HepG2 (cell line): ENCODE results near the gene FGF19. TPM values are rescaled to one million over a fixed set of nuclear protein-coding genes. Genes with fewer than 3 reads are reported as not detected.
A peak's percentile ranks its signal among the peaks of the same experiment; 100 is the strongest.

Experiments used
- GZF1 ChIP-seq: sonication (generic); formaldehyde crosslinking; IDR thresholded peaks from 2 replicates; pipeline ENCODE4 v1.5.1; 2020; ENCODE audit warnings: mild to moderate bottlenecking, missing genetic modification reagents
- HHEX ChIP-seq: IDR thresholded peaks from 2 replicates; pipeline ENCODE4 v1.6.1; 2016; ENCODE audit warnings: control low read depth
- HOXD1 ChIP-seq: sonication (generic); formaldehyde crosslinking; IDR thresholded peaks from 2 replicates; pipeline ENCODE4 v1.5.0; 2020; ENCODE audit warnings: missing genetic modification reagents
- KAT8 ChIP-seq: IDR thresholded peaks from 2 replicates; pipeline ENCODE4 v1.6.1; 2016; ENCODE audit warnings: missing genetic modification reagents, missing compliant biosample characterization
- NR2F1 ChIP-seq, 2 experiments: fragments of 450-650 bp in 1 of 2; formaldehyde crosslinking in 1 of 2; IDR thresholded peaks; 2 replicates each; pipeline versions ENCODE4 v1.5.0 to v1.6.1; 2016 to 2020; ENCODE audit warnings: mild to moderate bottlenecking in 1 of 2, missing compliant biosample characterization in 1 of 2, missing genetic modification reagents in 1 of 2, moderate library complexity in 1 of 2
- SNAPC5 ChIP-seq: sonication (generic); formaldehyde crosslinking; IDR thresholded peaks from 2 replicates; pipeline ENCODE4 v1.8.1; 2023; ENCODE audit warnings: mild to moderate bottlenecking, missing genetic modification reagents, borderline replicate concordance
- SOX13 ChIP-seq, 3 experiments: fragments of 450-650 bp in 1 of 3; sonication (generic) in 1 of 3; formaldehyde crosslinking in 1 of 3; IDR thresholded peaks in 2 of 3; conservative IDR thresholded peaks in 1 of 3; 2 replicates each; pipeline versions ENCODE4 v1.5.0 to v1.6.1; 2016 to 2020; ENCODE audit warnings: antibody characterized with exemption in 1 of 3, mild to moderate bottlenecking in 1 of 3, missing compliant biosample characterization in 1 of 3, missing genetic modification reagents in 1 of 3, moderate library complexity in 1 of 3
- TBX2 ChIP-seq: sonication (generic); formaldehyde crosslinking; IDR thresholded peaks from 2 replicates; pipeline ENCODE4 v1.5.0; 2020; ENCODE audit warnings: missing genetic modification reagents, mild to moderate bottlenecking, borderline replicate concordance
- TEAD3 ChIP-seq: optimal IDR thresholded peaks from 2 replicates; pipeline ENCODE3; 2016; ENCODE audit warnings: borderline replicate concordance
- TERF1 ChIP-seq: sonication (generic); formaldehyde crosslinking; IDR thresholded peaks from 2 replicates; pipeline ENCODE4 v1.8.0; 2022; ENCODE audit warnings: mild to moderate bottlenecking, missing genetic modification reagents, moderate library complexity
- TMF1 ChIP-seq: sonication (generic); formaldehyde crosslinking; IDR thresholded peaks from 2 replicates; pipeline ENCODE4 v1.8.1; 2022; ENCODE audit warnings: low read depth, missing genetic modification reagents
- TOE1 ChIP-seq: sonication (generic); formaldehyde crosslinking; IDR thresholded peaks from 2 replicates; pipeline ENCODE4 v1.4.0; 2020; ENCODE audit warnings: mild to moderate bottlenecking, missing genetic modification reagents
- ZBTB42 ChIP-seq: sonication (generic); formaldehyde crosslinking; IDR thresholded peaks from 2 replicates; pipeline ENCODE4 v1.5.0; 2020; ENCODE audit warnings: mild to moderate bottlenecking, missing genetic modification reagents
- ZBTB49 ChIP-seq: sonication (generic); formaldehyde crosslinking; IDR thresholded peaks from 2 replicates; pipeline ENCODE4 v1.4.0; 2020; ENCODE audit warnings: missing genetic modification reagents, borderline replicate concordance
- ZFY ChIP-seq: sonication (generic); formaldehyde crosslinking; IDR thresholded peaks from 2 replicates; pipeline ENCODE4 v1.4.0; 2020; ENCODE audit warnings: missing genetic modification reagents
- ZNF124 ChIP-seq: sonication (generic); formaldehyde crosslinking; IDR thresholded peaks from 2 replicates; pipeline ENCODE4 v1.4.0; 2020; ENCODE audit warnings: missing genetic modification reagents
- ZNF280B ChIP-seq: sonication (generic); formaldehyde crosslinking; IDR thresholded peaks from 2 replicates; pipeline ENCODE4 v1.5.0; 2020; ENCODE audit warnings: missing genetic modification reagents, mild to moderate bottlenecking, borderline replicate concordance
- ZNF556 ChIP-seq: sonication (generic); formaldehyde crosslinking; IDR thresholded peaks from 2 replicates; pipeline ENCODE4 v1.4.0; 2020; ENCODE audit warnings: mild to moderate bottlenecking, missing genetic modification reagents, borderline replicate concordance
- ZNF577 ChIP-seq: sonication (generic); formaldehyde crosslinking; IDR thresholded peaks from 2 replicates; pipeline ENCODE4 v1.4.0; 2020; ENCODE audit warnings: mild to moderate bottlenecking, low read depth, missing genetic modification reagents, borderline replicate concordance
- ZNF713 ChIP-seq: sonication (generic); formaldehyde crosslinking; IDR thresholded peaks from 2 replicates; pipeline ENCODE4 v1.4.0; 2020; ENCODE audit warnings: mild to moderate bottlenecking, missing genetic modification reagents
- ZNF747 ChIP-seq: sonication (generic); formaldehyde crosslinking; IDR thresholded peaks from 2 replicates; pipeline ENCODE4 v1.8.1; 2023; ENCODE audit warnings: missing genetic modification reagents, mild to moderate bottlenecking, borderline replicate concordance
- ZNF773 ChIP-seq: sonication (generic); formaldehyde crosslinking; IDR thresholded peaks from 2 replicates; pipeline ENCODE4 v1.4.0; 2020; ENCODE audit warnings: missing genetic modification reagents, borderline replicate concordance
- ZNF775 ChIP-seq: sonication (generic); formaldehyde crosslinking; IDR thresholded peaks from 2 replicates; pipeline ENCODE4 v1.4.0; 2020; ENCODE audit warnings: missing genetic modification reagents, mild to moderate bottlenecking, moderate library complexity, borderline replicate concordance
- polyA plus RNA-seq, 8 experiments: library from polyadenylated mRNA; depleted of rRNA in 3 of 8; stranded (reverse) in 7 of 8; unstranded in 1 of 8; fragments of >200 nt; fragmentation: Illumina TruSeq in 4 of 8; extraction: Trizol in 4 of 8; gene quantifications; 2 replicates each; pipeline versions ENCODE4 v1.2.1 to v1.2.3, GENCODE V29; 2011 to 2016; ENCODE audit warnings: low read depth in 4 of 8, missing spikeins in 1 of 8, mixed read lengths in 1 of 8; ENCODE audit not compliant: insufficient read depth in 1 of 8
- total RNA-seq, 5 experiments: library from RNA; depleted of rRNA; stranded (reverse); fragments of >200 nt; fragmentation: Illumina TruSeq; extraction: Trizol; gene quantifications; 2 replicates each; pipeline ENCODE4 v1.2.3, GENCODE V29; 2016; ENCODE audit warnings: low read depth in 1 of 5

FGF19 gene
- total and polyA plus RNA-seq, 2 of the 13 experiments (the other 11 are each of a cell fraction or from before 2014, with no cell fraction given) = 0.07 TPM; not detected in 1

GRCh38 chr11:69702239-69702691 is 1.6 kb downstream of the FGF19 start (continued):
- TF ChIP-seq ZBTB49 (CRISPR knock-in tag) (no peak), ZNF747 (CRISPR knock-in tag) (no peak), HOXD1 (0 out of 2 replicates have a peak, but pooled peaks have one; percentile 36), TERF1 (CRISPR knock-in tag) (no peak), ZNF713 (CRISPR knock-in tag) (0 out of 2 replicates have a peak, but pooled peaks have one; percentile 54), NR2F1 (CRISPR knock-in tag; IDR thresholded peaks at IDR 0.05) (no peak), ZNF556 (CRISPR knock-in tag) (no peak), ZNF577 (CRISPR knock-in tag) (no peak), SNAPC5 (CRISPR knock-in tag) (no peak), ZNF280B (CRISPR knock-in tag) (no peak), ZNF773 (CRISPR knock-in tag) (no peak), TBX2 (CRISPR knock-in tag) (peak; percentile 74; the same call in 1 of the 2 replicates), TMF1 (no peak), GZF1 (CRISPR knock-in tag) (no peak), ZNF775 (CRISPR knock-in tag) (no peak), ZNF124 (CRISPR knock-in tag) (no peak), KAT8 (CRISPR knock-in tag) (peak; percentile 60; the same call in 1 of the 2 replicates), ZBTB42 (CRISPR knock-in tag) (no peak), TEAD3 (CRISPR knock-in tag) (peak; percentile 43), TOE1 (CRISPR knock-in tag) (no peak), SOX13 (IDR thresholded peaks at IDR 0.05) (no peak), SOX13 (CRISPR knock-in tag; conservative IDR thresholded peaks at IDR 0.05 in 1 of 2, IDR thresholded peaks at IDR 0.05 in 1 of 2) (peak in 1 of 2 experiments; percentile 90; a peak in 2 of 4 replicates), HHEX (CRISPR knock-in tag) (no peak), ZFY (CRISPR knock-in tag) (peak; percentile 82)
